Neuronal stem cell (in vitro differentiated cells): ENCODE results near the gene C3orf70.

ENCODE experiments used
- DNase-seq: peaks from one replicate; pipeline ENCODE4 v3.0.0-alpha.2; 2013; ENCODE audit warnings: low spot score
- H2AFZ ChIP-seq: one replicate; pipeline ENCODE4 v1.6.1; 2013; ENCODE audit warnings: mild to moderate bottlenecking, low read length, inconsistent platforms
- H2AK5ac ChIP-seq: 2 replicates; pipeline ENCODE4 v1.6.1; 2013; ENCODE audit warnings: low read depth, mild to moderate bottlenecking, inconsistent platforms, low read length, moderate library complexity, mixed read lengths
- H2BK120ac ChIP-seq: 2 replicates; pipeline ENCODE4 v1.6.1; 2013; ENCODE audit warnings: low read depth, mild to moderate bottlenecking, inconsistent platforms, low read length, moderate library complexity, mixed read lengths
- H2BK12ac ChIP-seq: one replicate; pipeline ENCODE4 v1.6.1; 2013; ENCODE audit warnings: low read length, inconsistent platforms
- H2BK15ac ChIP-seq: 2 replicates; pipeline ENCODE4 v1.6.1; 2013; ENCODE audit warnings: mild to moderate bottlenecking, low read length, inconsistent platforms, mixed read lengths
- H2BK5ac ChIP-seq: one replicate; pipeline ENCODE4 v1.6.1; 2013; ENCODE audit warnings: inconsistent platforms, mild to moderate bottlenecking, low read length, moderate library complexity
- H3K14ac ChIP-seq: one replicate; pipeline ENCODE4 v1.6.1; 2013; ENCODE audit warnings: low read length, inconsistent platforms
- H3K18ac ChIP-seq: 2 replicates; pipeline ENCODE4 v1.6.1; 2013; ENCODE audit warnings: low read length, inconsistent platforms
- H3K23ac ChIP-seq: 2 replicates; pipeline ENCODE4 v1.6.1; 2013; ENCODE audit warnings: low read depth, mild to moderate bottlenecking, mixed read lengths, low read length, inconsistent platforms; ENCODE audit not compliant: poor library complexity
- H3K27ac ChIP-seq: replicated peaks from 3 replicates; pipeline ENCODE4 v1.5.1; 2013; ENCODE audit warnings: low read length, inconsistent platforms
- H3K27me3 ChIP-seq, 3 experiments: 2 replicates each; pipeline ENCODE4 v1.6.1; 2013; ENCODE audit warnings: low read length in 3 of 3, mild to moderate bottlenecking in 2 of 3, inconsistent platforms in 1 of 3, low read depth in 1 of 3, mixed read lengths in 1 of 3, moderate library complexity in 1 of 3; ENCODE audit not compliant: control insufficient read depth in 3 of 3, insufficient read depth in 3 of 3
- H3K36me3 ChIP-seq, 2 donors: replicated peaks in 1 of 2; 2 replicates each; pipeline ENCODE4 v1.6.1; 2013; ENCODE audit warnings: low read length in 2 of 2; ENCODE audit not compliant: control insufficient read depth in 2 of 2, insufficient read depth in 2 of 2
- H3K4ac ChIP-seq: 2 replicates; pipeline ENCODE4 v1.6.1; 2013; ENCODE audit warnings: inconsistent platforms, mild to moderate bottlenecking, low read length, moderate library complexity
- H3K4me1 ChIP-seq, 2 donors: 1 replicate in 1 of 2; 2 replicates in 1 of 2; pipeline ENCODE4 v1.6.1; 2013; ENCODE audit warnings: low read length in 2 of 2, low read depth in 1 of 2; ENCODE audit not compliant: control insufficient read depth in 2 of 2, insufficient read depth in 1 of 2
- H3K4me2 ChIP-seq: one replicate; pipeline ENCODE4 v1.6.1; 2013; ENCODE audit warnings: mild to moderate bottlenecking, low read length, inconsistent platforms; ENCODE audit not compliant: insufficient read depth, poor library complexity, severe bottlenecking
- H3K4me3 ChIP-seq, 2 donors: 2 replicates each; pipeline ENCODE4 v1.5.1; 2013; ENCODE audit warnings: low read length in 2 of 2, mild to moderate bottlenecking in 2 of 2, inconsistent platforms in 1 of 2, moderate library complexity in 1 of 2
- H3K79me1 ChIP-seq: one replicate; pipeline ENCODE4 v1.6.1; 2013; ENCODE audit warnings: low read depth, mild to moderate bottlenecking, inconsistent platforms, low read length, moderate library complexity
- H3K9ac ChIP-seq: one replicate; pipeline ENCODE4 v1.6.1; 2013; ENCODE audit warnings: mild to moderate bottlenecking, low read depth, low read length, inconsistent platforms; ENCODE audit not compliant: poor library complexity
- H3K9me3 ChIP-seq, 2 donors: replicated peaks in 1 of 2; 2 replicates each; pipeline versions ENCODE3 to v1.6.1; 2013; ENCODE audit warnings: low read length in 2 of 2, mild to moderate bottlenecking in 2 of 2, inconsistent platforms in 1 of 2, low read depth in 1 of 2, mixed read lengths in 1 of 2, moderate library complexity in 1 of 2; ENCODE audit not compliant: control insufficient read depth in 2 of 2, insufficient read depth in 1 of 2
- H4K8ac ChIP-seq: one replicate; pipeline ENCODE4 v1.6.1; 2013; ENCODE audit warnings: low read depth, mild to moderate bottlenecking, inconsistent platforms, low read length, moderate library complexity
- H4K91ac ChIP-seq: one replicate; pipeline ENCODE4 v1.6.1; 2013; ENCODE audit warnings: low read length, low read depth, mild to moderate bottlenecking, inconsistent platforms; ENCODE audit not compliant: poor library complexity
- WGBS, 2 donors: extraction: QIAGEN DNeasy Blood & Tissue Kit; methylation state at CpG; one replicate each; pipeline ENCODE4 v1.1.7; 2013; ENCODE audit warnings: missing lambda C conversion rate in 2 of 2, mixed read lengths in 1 of 2; ENCODE audit not compliant: insufficient read length in 2 of 2, insufficient replicate concordance in 1 of 2; ENCODE audit errors: extremely low coverage in 2 of 2; 5-methylcytosine and 5-hydroxymethylcytosine counted together

C3orf70 gene

DNA sequence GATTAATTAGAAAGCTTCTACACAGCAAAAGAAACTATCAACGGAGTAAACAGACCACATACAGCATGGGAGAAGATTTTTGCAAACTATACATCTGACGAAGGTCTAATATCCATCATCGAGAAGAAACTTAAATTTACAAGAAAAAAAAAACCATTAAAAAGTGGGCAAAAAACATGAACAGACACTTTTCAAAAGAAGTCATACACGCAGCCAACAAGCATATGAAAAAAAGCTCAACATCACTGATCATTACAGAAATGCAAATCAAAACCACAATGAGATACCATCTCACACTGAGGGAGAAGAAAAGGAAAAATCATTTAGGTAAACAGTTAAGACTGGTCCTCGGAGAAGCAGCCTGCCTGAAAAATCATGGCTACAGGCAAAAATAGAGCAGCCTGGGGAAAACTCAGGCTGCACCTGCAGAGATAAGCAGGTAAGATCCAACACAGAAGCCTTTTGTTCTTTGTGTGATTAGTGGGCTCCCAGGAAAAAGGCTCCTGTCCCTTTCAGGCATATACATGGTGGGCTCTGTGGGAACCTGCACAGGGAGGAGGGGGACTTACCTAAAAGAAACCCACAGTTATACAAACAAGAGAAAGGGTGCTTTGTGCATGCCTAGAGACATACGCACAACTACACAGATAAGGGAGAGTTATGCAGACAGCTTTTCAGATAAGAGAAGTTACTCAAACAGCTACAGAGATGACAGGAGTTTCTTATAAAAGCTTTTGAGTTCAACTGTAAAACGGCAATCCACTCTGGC is 49.3 kb downstream of the C3orf70 start:
- WGBS, 2 donors = no CpG with 5 or more reads among the region's 7 CpGs
- no peak overlapping the region for H2AK5ac ChIP-seq
- no peak for DNase-seq
- no peak overlapping the region for H3K18ac ChIP-seq
- no peaks in the 10 kb centered on the region for H3K79me1 ChIP-seq
- H2BK5ac ChIP-seq = no peak overlapping the region
- no peak overlapping the region for H3K27ac ChIP-seq
- no peak overlapping the region for H2BK15ac ChIP-seq
- no peak overlapping the region for H3K23ac ChIP-seq
- no peak overlapping the region for H3K14ac ChIP-seq
- no peak overlapping the region for H4K91ac ChIP-seq
- no peak overlapping the region for H3K4me2 ChIP-seq
- H2BK120ac ChIP-seq = no peak overlapping the region
- no peaks in the 10 kb centered on the region for H3K4me1 ChIP-seq
- H3K9ac ChIP-seq = no peak overlapping the region
- no peak overlapping the region for H3K4me3 ChIP-seq
- H4K8ac ChIP-seq = no peak overlapping the region
- no peak overlapping the region for H3K4ac ChIP-seq
- H2AFZ ChIP-seq = no peak overlapping the region
- H3K27me3 ChIP-seq = no peaks in the 10 kb centered on the region
- no peaks in the 10 kb centered on the region for H3K36me3 ChIP-seq
- H2BK12ac ChIP-seq = no peak overlapping the region
- peaks cover 0 to 3% of the 10 kb centered on the region in 2 donors for H3K9me3 ChIP-seq

DNA sequence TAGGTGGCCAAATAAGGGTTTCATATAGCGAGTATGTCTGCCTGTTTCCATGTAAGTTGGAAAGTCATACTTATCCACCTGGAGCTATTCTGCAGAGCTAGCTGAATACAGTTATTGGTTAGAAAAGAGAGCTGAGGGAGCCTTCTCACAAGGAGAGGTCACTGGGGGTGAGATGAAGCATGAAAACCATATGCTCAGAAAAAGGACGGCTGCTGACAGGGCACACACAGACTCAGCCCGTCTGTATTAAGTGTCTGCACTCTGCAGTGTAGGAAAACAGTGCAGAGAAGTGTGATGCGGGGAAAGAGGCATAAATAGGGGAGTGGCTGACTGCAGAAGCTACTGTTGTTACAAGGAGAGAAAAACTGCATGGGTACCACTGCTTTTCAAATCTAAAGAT is 58.2 kb downstream of the C3orf70 start:
- no peak overlapping the region for H2AK5ac ChIP-seq
- H3K27me3 ChIP-seq = no peaks in the 10 kb centered on the region
- H3K79me1 ChIP-seq = no peaks in the 10 kb centered on the region
- peaks cover 0 to 4% of the 10 kb centered on the region in 2 donors for H3K9me3 ChIP-seq
- no peak overlapping the region for H3K4me2 ChIP-seq
- no peak overlapping the region for H2BK12ac ChIP-seq
- H2BK120ac ChIP-seq = no peak overlapping the region
- no peak overlapping the region for H2BK5ac ChIP-seq
- H3K36me3 ChIP-seq = peaks cover 0 to 4% of the 10 kb centered on the region in 2 donors
- H3K14ac ChIP-seq = no peak overlapping the region
- H2AFZ ChIP-seq = no peak overlapping the region
- no peak overlapping the region for H3K18ac ChIP-seq
- no peak for DNase-seq
- no peak overlapping the region for H2BK15ac ChIP-seq
- no peak overlapping the region for H4K91ac ChIP-seq
- WGBS, 2 donors = no CpG with 5 or more reads among the region's 4 CpGs
- H3K4ac ChIP-seq = no peak overlapping the region
- no peak overlapping the region for H3K4me3 ChIP-seq
- no peak overlapping the region for H4K8ac ChIP-seq
- no peak overlapping the region for H3K27ac ChIP-seq
- no peak overlapping the region for H3K23ac ChIP-seq
- H3K4me1 ChIP-seq = peaks cover 0 to 2% of the 10 kb centered on the region in 2 donors
- no peak overlapping the region for H3K9ac ChIP-seq

DNA sequence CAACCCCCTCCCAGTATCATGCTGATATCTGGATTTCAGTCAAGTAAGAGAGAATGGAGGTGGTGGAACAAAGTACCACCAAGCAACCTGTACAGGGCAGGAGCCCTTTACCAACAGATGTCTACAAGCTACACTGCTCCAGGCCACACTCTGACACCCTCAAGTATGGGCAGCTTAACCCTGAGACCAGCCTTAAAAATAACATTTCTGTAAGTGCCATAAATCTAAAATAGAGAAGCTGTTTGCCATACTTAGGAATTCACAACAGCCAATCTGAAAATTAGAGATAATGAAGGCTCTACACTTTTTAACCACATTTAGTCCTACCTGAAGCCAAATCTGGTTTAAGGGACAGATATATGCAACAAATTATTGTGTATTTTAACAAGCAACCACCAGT is 59.7 kb downstream of the C3orf70 start:
- Histone ChIP-seq H2AFZ (no peak overlapping the region), H3K18ac (no peak overlapping the region), H3K36me3 (peaks cover 0 to 4% of the 10 kb centered on the region in 2 donors), H4K8ac (no peak overlapping the region), H3K27ac (no peak overlapping the region), H2BK120ac (no peak overlapping the region), H3K4me2 (no peak overlapping the region), H3K14ac (no peak overlapping the region), H3K4me1 (peaks cover 0 to 2% of the 10 kb centered on the region in 2 donors), H3K9me3 (peaks cover 0 to 4% of the 10 kb centered on the region in 2 donors), H3K9ac (no peak overlapping the region), H3K23ac (no peak overlapping the region), H2BK5ac (no peak overlapping the region), H2BK12ac (no peak overlapping the region), H3K27me3 (no peaks in the 10 kb centered on the region), H2BK15ac (no peak overlapping the region), H3K4ac (no peak overlapping the region), H3K79me1 (no peaks in the 10 kb centered on the region), H3K4me3 (no peak overlapping the region), H2AK5ac (no peak overlapping the region), H4K91ac (no peak overlapping the region)
- no peak for DNase-seq

DNA sequence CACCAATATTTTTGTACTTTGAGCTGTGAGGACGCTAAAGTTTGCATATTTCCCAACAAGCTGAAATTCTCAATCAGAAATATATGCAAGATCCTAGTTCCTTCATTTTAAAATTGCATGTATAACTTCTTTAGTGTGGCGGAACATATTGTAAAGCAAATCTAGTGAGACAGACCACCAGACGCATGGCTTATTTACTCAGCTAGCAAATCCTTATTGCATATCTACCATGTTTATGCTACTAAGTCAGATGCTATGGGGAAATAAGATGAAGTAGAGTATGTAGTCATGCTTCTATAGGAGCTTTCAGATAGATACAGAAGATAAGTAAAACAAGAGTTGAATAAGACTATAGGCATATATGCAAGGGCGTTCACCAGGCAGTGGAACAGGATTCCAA is 62.0 kb downstream of the C3orf70 start:
- no peaks in the 10 kb centered on the region for H3K27me3 ChIP-seq
- no peak overlapping the region for H4K91ac ChIP-seq
- no peak overlapping the region for H2AK5ac ChIP-seq
- H3K14ac ChIP-seq = no peak overlapping the region
- H3K36me3 ChIP-seq = no peaks in the 10 kb centered on the region
- H2BK120ac ChIP-seq = no peak overlapping the region
- peaks cover 0 to 2% of the 10 kb centered on the region in 2 donors for H3K4me1 ChIP-seq
- H2AFZ ChIP-seq = no peak overlapping the region
- H3K4me3 ChIP-seq = no peak overlapping the region
- no peaks in the 10 kb centered on the region for H3K79me1 ChIP-seq
- no peak overlapping the region for H3K4ac ChIP-seq
- H2BK15ac ChIP-seq = no peak overlapping the region
- DNase-seq = no peak
- H2BK5ac ChIP-seq = no peak overlapping the region
- no peaks in the 10 kb centered on the region for H3K9me3 ChIP-seq
- H3K4me2 ChIP-seq = no peak overlapping the region
- no peak overlapping the region for H3K27ac ChIP-seq
- no peak overlapping the region for H2BK12ac ChIP-seq
- no peak overlapping the region for H3K18ac ChIP-seq
- H3K9ac ChIP-seq = no peak overlapping the region
- no peak overlapping the region for H4K8ac ChIP-seq
- WGBS, 2 donors = no CpG with 5 or more reads among the region's 4 CpGs
- no peak overlapping the region for H3K23ac ChIP-seq
